Activated CD8-positive, alpha-beta memory T cell treated with anti-CD3 and anti-CD28 coated beads, Interleukin-2, amount 50 U/mL, for 4 hours (primary cell): ENCODE results near the gene RNASE1.

Source experiments
- DNase-seq: peaks from one replicate; pipeline ENCODE4 v3.0.0-alpha.2; 2020

Gene RNASE1

GRCh38 chr14:20807304-20808161 is 4.9 kb upstream of the RNASE1 start:
- DNase-seq: no peak

GRCh38 chr14:20805485-20805884 is 2.8 kb upstream of the RNASE1 start:
- no peak for DNase-seq

GRCh38 chr14:20803223-20803622 is 579 bp upstream of the RNASE1 start:
- DNase-seq: no peak

GRCh38 chr14:20801726-20802125 is 918 bp downstream of the RNASE1 start:
- no peak for DNase-seq

DNA sequence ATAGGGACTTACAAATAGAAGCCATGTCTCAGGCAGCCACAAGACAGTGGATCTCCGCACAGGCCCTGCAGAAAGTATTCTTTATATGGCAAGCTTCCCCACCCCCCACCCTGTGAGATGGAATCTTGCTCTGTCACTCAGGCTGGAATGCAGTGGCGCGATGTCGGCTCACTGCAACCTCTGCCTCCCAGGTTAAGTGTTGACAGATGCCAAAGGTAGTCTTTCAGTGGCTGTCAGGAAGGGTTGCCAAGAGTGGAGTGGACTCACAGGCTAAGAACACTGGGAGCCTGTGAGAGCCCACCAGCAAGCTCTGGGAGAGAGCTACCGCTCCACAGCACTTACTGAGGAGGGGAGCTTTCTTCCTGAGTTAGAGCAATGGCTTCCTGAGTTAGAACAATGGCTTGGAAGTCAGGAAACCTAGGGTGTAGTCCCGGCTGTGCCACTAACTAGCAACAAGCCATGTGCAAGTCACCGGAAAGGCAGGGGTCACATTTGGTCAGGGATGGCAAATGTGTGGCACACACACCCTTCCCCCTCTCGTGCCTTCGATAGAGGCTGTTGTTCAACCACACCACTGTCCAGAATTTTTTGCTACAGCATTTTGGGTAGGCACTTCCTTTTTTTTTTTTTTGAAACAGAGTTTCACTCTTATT is 2.6 kb downstream of the RNASE1 start:
- no peak for DNase-seq

GRCh38 chr14:20799456-20799891 is 3.2 kb downstream of the RNASE1 start:
- no peak for DNase-seq

DNA sequence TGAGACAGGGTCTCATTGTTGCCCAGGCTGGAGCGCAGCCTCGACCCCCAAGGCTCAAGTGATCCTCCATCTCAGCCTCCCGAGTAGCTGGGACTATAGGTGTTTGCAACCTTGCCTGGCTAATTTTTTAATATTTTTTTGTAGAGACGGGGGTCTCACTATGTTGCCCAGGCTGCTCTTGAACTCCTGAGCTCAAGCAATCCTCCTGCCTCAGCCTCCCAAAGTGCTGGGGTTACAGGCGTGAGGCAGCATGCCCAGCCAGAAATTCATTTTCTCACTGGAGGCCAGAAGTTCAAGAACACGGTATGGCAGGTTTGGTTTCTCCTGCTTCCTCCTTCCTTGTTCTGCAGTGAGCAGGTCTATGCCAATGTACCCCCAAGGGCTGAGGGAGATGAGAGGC is 3.7 kb downstream of the RNASE1 start:
- DNase-seq: no peak

DNA sequence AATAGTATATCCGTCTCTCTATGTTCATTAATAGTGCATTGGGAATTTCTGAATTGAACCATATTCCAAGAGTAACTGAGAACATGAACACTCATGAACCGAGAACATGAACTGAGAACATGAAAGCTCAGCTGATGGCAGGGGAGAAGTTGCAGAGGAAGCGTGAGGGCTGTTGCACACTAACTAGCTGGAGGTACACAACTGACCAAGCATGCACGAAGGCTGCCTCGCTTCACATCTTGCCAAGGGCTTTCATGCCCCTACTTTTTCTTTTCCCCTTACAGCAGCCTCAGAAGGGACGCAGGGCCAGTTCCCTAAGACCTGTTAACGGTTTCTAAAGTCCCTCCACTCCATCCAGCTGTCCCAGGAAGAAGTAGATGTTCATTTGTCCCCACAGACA is 4.3 kb downstream of the RNASE1 start:
- no peak for DNase-seq

DNA sequence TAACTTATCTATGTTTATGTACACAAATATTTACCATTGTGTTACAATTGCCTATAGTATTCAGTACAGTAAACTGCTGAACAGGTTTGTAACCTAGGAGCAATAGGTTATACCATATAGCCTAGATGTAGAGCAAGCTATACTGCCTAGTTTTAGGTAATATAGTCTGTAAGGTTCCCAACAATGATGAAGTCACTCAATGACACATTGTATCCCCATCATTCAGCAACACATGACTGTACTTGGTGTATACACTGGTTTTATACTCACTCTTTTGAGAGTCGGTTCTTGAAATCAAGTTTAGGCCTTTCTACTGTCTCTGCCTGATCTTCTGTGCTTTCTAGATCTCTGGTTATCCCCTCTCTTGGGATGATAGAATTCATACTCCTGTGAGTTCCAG is 5.5 kb downstream of the RNASE1 start:
- DNase-seq: no peak

DNA sequence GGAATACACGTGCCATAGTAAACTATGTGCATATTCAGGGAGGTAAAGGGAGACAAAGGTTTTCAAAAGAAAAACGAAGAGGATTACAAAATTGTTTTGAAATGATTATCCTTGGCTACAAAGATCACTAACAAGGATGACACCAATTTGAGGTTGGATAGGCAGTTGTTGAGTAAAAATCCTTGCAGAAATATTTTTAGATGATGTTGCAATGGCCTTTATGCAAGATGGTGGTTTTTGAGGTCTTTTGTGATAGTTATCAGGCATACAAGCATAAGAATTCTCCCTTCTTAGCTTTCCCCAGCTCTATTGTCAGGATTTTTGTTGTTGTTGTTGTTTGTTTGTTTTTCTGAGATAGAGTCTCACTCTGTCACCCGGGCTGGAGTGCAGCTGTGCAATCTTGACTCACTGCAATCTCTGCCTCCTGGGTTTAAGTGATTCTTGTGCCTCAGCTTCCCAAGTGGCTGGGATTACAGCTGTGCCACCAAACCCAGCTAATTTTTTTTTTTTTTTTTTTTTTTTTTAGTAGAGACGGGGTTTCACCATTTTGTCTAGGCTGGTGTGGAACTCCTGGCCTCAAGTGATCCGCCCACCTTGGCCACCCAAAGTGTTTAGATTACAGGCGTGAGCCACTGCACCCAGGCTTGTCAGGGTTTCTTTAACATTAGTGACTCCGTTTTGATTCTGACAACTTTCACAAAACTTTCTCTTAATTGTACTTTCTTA is 7.8 kb downstream of the RNASE1 start:
- DNase-seq: no peak

GRCh38 chr14:20792556-20792955 is 10.1 kb downstream of the RNASE1 start:
- no peak for DNase-seq

GRCh38 chr14:20791597-20791996 is 11.0 kb downstream of the RNASE1 start:
- no peak for DNase-seq

DNA sequence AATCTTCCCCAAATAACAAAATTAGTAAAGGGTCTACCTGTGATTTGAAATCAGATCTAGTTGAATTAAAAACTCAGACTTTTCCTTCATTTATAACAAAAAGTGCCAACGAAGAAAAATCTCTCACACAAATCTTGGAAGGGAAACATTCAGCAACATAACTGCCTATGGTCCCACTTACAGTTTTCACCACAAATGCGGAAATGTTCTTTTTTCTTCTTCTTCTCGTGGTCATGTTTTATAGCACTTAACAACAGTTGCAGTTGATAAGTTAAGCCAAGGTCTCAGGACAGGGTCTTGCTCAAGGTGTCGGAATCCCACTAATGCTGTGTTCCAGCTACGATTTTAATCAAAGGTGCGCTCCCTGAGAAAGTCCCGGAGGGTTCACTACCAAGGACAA is 11.5 kb downstream of the RNASE1 start:
- DNase-seq: no peak

DNA sequence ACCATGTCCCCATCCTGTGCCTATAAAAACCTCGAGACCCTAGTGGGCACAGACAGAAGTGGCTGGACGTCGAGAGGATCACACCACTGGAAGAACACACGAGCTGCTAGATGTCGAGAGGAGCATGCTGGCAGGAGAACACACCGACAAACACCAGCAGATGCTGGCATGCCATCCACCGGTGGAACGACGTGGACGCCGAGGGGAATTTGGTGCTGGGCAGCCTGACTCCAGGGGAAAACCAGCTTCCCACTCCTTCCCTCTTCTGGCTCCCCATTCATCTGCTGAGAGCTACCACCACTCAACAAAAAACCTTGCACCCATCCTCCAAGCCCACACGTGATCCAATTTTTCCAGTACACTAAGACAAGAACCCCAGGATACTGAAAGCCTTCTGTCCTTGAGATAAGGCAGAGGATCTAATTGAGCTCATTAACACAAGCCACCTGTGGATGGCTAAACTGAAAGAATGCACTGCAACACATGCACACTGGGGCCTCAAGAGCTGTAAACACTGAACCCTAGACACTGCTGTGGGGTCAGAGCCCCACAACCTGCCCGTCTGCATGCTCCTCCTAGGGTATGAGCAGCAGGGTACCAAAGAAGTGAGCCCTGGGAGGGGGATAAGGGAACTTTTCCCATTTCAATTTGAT is 12.1 kb downstream of the RNASE1 start:
- no peak for DNase-seq

DNA sequence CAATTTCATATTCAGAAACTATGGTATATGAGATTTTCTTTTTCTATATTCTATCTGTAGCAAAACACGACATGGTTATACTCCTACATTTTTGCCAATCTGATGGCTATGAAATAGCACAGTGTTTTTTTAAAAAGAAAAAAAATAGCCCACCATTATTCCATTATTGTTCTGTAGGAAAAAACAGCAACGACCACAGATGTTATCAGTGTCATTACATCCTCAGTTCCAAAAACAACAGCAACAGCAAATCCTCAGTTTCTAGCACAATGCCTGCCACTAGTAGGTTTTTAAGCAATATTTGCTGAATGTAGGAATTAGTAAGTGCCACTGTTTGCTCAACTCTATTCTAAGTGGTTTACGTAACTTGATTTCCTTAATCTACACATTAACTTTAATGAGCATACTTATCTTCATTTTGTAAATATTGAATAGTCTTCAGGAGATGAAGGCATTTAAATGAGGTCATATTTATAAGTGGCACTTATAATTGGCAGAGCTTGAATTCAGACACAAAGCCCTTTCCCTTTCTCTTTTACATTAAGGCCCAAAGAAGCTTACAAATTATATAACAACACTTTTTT is 13.3 kb downstream of the RNASE1 start:
- DNase-seq: no peak

DNA sequence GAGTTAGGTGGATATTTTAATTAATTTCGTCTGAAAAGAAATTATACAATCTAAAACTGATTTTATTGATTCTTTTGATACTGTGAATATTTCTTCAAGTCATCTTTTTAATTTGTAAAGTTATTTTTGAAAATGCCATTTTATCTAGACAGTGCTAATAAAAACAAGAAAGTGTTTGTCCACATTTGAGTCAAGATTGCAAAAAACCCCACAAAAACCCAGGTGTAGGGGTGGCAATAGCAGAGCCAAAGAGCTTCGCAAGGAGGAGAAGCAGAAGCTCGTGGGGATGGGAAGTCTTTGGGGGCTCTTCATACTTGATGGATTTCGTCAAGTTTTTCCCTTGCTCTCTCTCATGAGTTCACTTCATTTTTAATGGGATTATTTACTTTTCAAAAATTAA is 15.6 kb downstream of the RNASE1 start:
- DNase-seq: no peak

DNA sequence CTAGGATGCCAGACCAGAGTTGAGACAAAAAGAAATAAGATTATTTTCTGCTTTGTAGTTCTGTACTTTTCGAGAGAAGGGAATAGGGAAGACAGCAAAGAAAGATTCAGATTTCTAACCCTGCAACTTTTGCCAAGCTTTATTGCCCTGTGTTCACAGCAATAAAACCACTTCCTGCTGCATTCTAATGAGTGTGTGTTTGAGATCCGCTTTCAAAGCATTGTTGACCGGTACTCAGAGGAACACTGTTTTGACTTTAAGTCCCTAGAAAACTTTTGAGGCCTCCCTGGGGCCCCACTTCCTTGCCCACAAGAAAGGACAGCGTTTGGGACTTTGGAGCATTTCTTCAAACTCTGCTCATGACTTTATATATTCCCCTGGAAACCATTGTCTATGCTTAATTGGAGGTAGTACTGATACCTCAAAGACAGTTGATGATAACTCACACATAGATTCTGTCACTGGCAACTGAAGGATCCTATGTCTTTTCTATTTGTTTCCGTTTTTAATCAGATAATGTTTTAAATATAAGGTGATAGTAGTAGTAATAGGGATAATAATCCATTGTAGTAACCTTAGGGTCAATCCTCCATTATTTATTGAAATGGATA is 20.3 kb downstream of the RNASE1 start:
- DNase-seq: no peak

DNA sequence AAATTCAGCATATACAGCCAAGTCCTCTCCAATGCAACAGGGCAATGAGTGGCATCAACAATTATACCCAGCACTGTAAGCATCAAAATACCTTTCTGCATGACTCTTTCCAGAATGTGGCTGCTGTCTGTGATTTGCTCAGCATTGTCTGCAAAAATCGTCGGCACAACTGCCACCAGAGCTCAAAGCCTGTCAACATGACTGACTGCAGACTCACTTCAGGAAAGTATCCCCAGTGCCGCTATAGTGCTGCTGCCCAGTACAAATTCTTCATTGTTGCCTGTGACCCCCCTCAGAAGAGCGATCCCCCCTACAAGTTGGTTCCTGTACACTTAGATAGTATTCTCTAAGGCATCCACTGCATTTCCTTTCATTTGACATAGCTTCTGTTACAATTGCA is 20.8 kb downstream of the RNASE1 start:
- no peak for DNase-seq

DNA sequence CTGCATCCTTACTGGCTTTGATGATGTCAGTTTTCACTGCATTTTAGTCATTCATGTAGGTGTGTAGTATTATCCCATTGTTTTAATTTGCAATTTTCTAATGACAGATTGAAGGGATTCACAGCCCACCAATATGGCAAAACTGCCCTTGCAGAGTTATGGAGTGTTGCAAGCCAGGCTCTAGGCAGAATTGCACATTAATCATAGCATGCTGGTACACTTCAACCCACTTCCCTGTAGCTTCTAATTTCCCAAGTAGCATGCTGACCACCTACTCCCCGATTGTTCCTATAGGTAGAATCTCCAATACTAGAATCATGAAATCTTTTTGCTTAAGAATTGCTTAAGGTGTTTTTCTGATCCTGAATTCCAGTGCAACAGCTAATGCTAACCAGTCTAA is 26.7 kb downstream of the RNASE1 start:
- DNase-seq: no peak

GRCh38 chr14:20775043-20775442 is 27.6 kb downstream of the RNASE1 start:
- DNase-seq: no peak

DNA sequence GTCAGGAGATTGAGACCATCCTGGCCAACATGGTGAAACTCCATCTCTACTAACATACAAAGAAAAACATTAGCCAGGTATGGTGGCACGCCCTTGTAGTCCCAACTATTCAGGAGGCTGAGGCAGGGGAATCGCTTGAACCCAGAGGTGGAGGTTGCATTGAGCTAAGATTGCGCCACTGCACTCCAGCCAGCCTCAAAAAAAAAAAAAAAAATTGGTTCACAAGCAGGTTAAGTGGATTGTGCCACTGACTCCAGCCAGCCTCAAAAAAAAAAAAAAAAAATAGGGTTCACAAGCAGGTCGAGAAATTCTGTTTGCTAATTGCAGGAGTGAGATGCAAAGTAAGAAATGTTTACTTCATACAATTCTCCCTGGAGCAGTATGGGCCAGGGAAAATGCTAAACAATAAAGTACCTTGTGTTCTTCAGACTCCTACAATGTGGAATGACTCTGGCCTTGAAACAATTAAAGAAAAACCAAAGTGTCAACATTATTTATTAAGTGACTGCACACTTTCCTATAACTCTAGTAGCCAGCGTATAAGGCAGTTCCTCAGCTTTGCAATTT is 28.3 kb downstream of the RNASE1 start:
- DNase-seq: no peak

DNA sequence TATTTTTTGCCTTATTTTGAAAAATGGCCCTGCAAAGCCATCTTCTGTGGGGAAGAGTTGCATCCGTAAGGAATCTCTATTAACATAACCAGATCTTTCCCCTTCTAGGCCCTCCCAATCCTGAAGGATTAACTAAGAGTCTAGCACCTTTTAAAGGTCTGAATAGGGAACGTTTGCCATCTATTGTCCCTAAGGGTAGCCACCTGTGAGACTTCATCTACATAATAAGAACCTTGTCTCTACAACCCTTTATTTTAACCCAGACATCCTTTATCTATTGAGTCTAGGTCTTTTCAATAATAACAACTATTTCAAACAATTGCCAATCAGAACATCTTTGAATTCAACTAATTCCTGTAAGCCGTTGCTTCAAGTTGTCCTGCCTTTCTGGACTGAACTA is 30.0 kb downstream of the RNASE1 start:
- DNase-seq: no peak
